Measurements from ENCODE around the gene CATSPER1. TPM values are rescaled to one million over a fixed set of nuclear protein-coding genes. Genes with fewer than 3 reads are reported as not detected.

CATSPER1 gene
- total and polyA plus RNA-seq, 2 experiments from 2014 or later = not detected

- H3K9me3 ChIP-seq (ENCODE audit: low read depth) = no peaks in the 10 kb centered on the region
- no peak overlapping the region for H3K4me3 ChIP-seq
- H3K4me1 ChIP-seq (ENCODE audit: low read depth) = no peaks in the 10 kb centered on the region
- H3K27me3 ChIP-seq = no peaks in the 10 kb centered on the region
- TF ChIP-seq CTCF (IDR thresholded peaks at IDR 0.05; ENCODE audit: low read depth, low read length) = no peak
- DNase-seq (ENCODE audit: low read depth in 1 of 2, low spot score in 1 of 2) = no peak
- H3K36me3 ChIP-seq = peaks cover 31% of the 10 kb centered on the region
- H3K27ac ChIP-seq = no peak overlapping the region
These were observed 57.4 kb downstream of the CATSPER1 start for GRCh38 chr11:65968600-65969482.

DNA sequence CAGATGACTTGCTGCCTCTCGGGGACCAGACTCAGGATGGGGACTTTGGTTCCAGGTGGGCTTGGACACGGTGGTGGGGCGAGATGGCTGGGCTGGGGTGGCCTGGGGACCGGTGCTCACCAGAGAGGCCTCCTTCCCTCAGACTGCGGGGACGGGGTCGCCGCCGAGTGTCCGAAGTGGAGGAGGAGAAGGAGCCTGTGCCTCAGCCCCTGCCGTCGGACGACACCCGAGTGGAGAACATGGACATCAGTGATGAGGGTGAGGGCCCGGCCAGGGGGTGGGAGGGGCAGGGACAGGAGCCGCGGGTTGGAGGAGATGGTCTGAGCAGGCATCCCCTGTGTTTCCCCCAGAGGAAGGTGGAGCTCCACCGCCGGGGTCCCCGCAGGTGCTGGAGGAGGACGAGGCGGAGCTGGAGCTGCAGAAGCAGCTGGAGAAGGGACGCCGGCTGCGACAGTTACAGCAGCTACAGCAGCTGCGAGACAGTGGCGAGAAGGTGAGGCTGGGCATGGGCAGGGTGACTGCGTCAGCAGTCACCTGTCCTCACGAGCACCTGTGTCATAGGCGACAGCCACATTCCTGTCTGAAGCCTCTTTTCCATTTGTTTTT lies 58.8 kb downstream of the CATSPER1 start:
- no peak for TF ChIP-seq CTCF (IDR thresholded peaks at IDR 0.05; ENCODE audit: low read depth, low read length)
- no peaks in the 10 kb centered on the region for H3K27me3 ChIP-seq
- no peak overlapping the region for H3K4me3 ChIP-seq
- H3K4me1 ChIP-seq (ENCODE audit: low read depth) = peaks cover 5% of the 10 kb centered on the region
- H3K36me3 ChIP-seq = peaks cover 31% of the 10 kb centered on the region
- no peak overlapping the region for H3K27ac ChIP-seq
- no peaks in the 10 kb centered on the region for H3K9me3 ChIP-seq (ENCODE audit: low read depth)
- no peak for DNase-seq (ENCODE audit: low read depth in 1 of 2, low spot score in 1 of 2)

Other genes with a start within 250 kb of the CATSPER1 start
- gene AP5B1, start 245.5 kb downstream of the CATSPER1 start, total RNA-seq = 18.1 and 24.3 TPM in 2 replicates
- gene AP5B1, start 245.5 kb downstream of the CATSPER1 start, polyA plus RNA-seq = 13.6 and 18.0 TPM in 2 replicates
- gene OVOL1, start 239.4 kb downstream of the CATSPER1 start, total RNA-seq = 0.15 and 0.60 TPM in 2 replicates
- 0.35 TPM in 1 of 2 replicates, not detected in the other for gene OVOL1, start 239.4 kb downstream of the CATSPER1 start, polyA plus RNA-seq
- 5.9 and 6.0 TPM in 2 replicates for gene SNX32, start 192.5 kb downstream of the CATSPER1 start, total RNA-seq
- gene SNX32, start 192.5 kb downstream of the CATSPER1 start, polyA plus RNA-seq = 13.2 and 21.4 TPM in 2 replicates
- gene CFL1, start 168.3 kb downstream of the CATSPER1 start, total RNA-seq = 974 and 1,709 TPM in 2 replicates
- 1,641 and 2,660 TPM in 2 replicates for gene CFL1, start 168.3 kb downstream of the CATSPER1 start, polyA plus RNA-seq
- gene MUS81, start 166.0 kb downstream of the CATSPER1 start, total RNA-seq = 74.3 and 88.9 TPM in 2 replicates
- gene MUS81, start 166.0 kb downstream of the CATSPER1 start, polyA plus RNA-seq = 80.3 and 82.7 TPM in 2 replicates
- 138 and 161 TPM in 2 replicates for gene EFEMP2, start 153.7 kb downstream of the CATSPER1 start, total RNA-seq
- 216 and 267 TPM in 2 replicates for gene EFEMP2, start 153.7 kb downstream of the CATSPER1 start, polyA plus RNA-seq
- not detected in 2 replicates for gene CTSW, start 146.6 kb downstream of the CATSPER1 start, total RNA-seq
- 0.60 TPM in 1 of 2 replicates, not detected in the other for gene CTSW, start 146.6 kb downstream of the CATSPER1 start, polyA plus RNA-seq
- 140 and 220 TPM in 2 replicates for gene FIBP, start 138.0 kb downstream of the CATSPER1 start, total RNA-seq
- 143 and 199 TPM in 2 replicates for gene FIBP, start 138.0 kb downstream of the CATSPER1 start, polyA plus RNA-seq
- 67.3 and 80.2 TPM in 2 replicates for gene CCDC85B, start 135.8 kb downstream of the CATSPER1 start, total RNA-seq
- 83.4 and 96.5 TPM in 2 replicates for gene CCDC85B, start 135.8 kb downstream of the CATSPER1 start, polyA plus RNA-seq
- gene FOSL1, start 126.1 kb downstream of the CATSPER1 start, total RNA-seq = 0.21 TPM in 1 of 2 replicates, not detected in the other
- gene FOSL1, start 126.1 kb downstream of the CATSPER1 start, polyA plus RNA-seq = 0.60 TPM in 1 of 2 replicates, not detected in the other
- 34.7 and 39.5 TPM in 2 replicates for gene C11orf68, start 107.4 kb downstream of the CATSPER1 start, total RNA-seq
- 73.1 and 86.5 TPM in 2 replicates for gene C11orf68, start 107.4 kb downstream of the CATSPER1 start, polyA plus RNA-seq
- gene DRAP1, start 107.1 kb downstream of the CATSPER1 start, total RNA-seq = 257 and 264 TPM in 2 replicates
- gene DRAP1, start 107.1 kb downstream of the CATSPER1 start, polyA plus RNA-seq = 230 and 288 TPM in 2 replicates
- 1.0 TPM in 1 of 2 replicates, not detected in the other for gene TSGA10IP, start 81.0 kb downstream of the CATSPER1 start, total RNA-seq
- 0.25 and 1.1 TPM in 2 replicates for gene TSGA10IP, start 81.0 kb downstream of the CATSPER1 start, polyA plus RNA-seq
- gene SART1, start 64.7 kb downstream of the CATSPER1 start, total RNA-seq = 55.7 and 74.7 TPM in 2 replicates
- 51.6 and 59.4 TPM in 2 replicates for gene SART1, start 64.7 kb downstream of the CATSPER1 start, polyA plus RNA-seq
- 28.6 and 36.8 TPM in 2 replicates for gene EIF1AD, start 24.3 kb downstream of the CATSPER1 start, total RNA-seq
- 24.6 and 30.8 TPM in 2 replicates for gene EIF1AD, start 24.3 kb downstream of the CATSPER1 start, polyA plus RNA-seq
- gene BANF1, start 24.0 kb downstream of the CATSPER1 start, total RNA-seq = 72.2 and 77.0 TPM in 2 replicates
- gene BANF1, start 24.0 kb downstream of the CATSPER1 start, polyA plus RNA-seq = 441 and 496 TPM in 2 replicates
- not detected in 2 replicates for gene CST6, start 14.5 kb downstream of the CATSPER1 start, total RNA-seq
- gene CST6, start 14.5 kb downstream of the CATSPER1 start, polyA plus RNA-seq = not detected in 2 replicates
- 25.5 and 38.6 TPM in 2 replicates for gene GAL3ST3, start 22.7 kb upstream of the CATSPER1 start, total RNA-seq
- gene GAL3ST3, start 22.7 kb upstream of the CATSPER1 start, polyA plus RNA-seq = 14.8 and 22.3 TPM in 2 replicates
- 196 and 210 TPM in 2 replicates for gene SF3B2, start 25.9 kb upstream of the CATSPER1 start, total RNA-seq
- gene SF3B2, start 25.9 kb upstream of the CATSPER1 start, polyA plus RNA-seq = 184 and 189 TPM in 2 replicates
- gene PACS1, start 43.8 kb upstream of the CATSPER1 start, total RNA-seq = 62.1 and 62.6 TPM in 2 replicates
- gene PACS1, start 43.8 kb upstream of the CATSPER1 start, polyA plus RNA-seq = 61.6 and 97.8 TPM in 2 replicates
- gene KLC2, start 231.2 kb upstream of the CATSPER1 start, total RNA-seq = 29.7 and 33.9 TPM in 2 replicates
- 41.6 and 46.4 TPM in 2 replicates for gene KLC2, start 231.2 kb upstream of the CATSPER1 start, polyA plus RNA-seq
- gene RAB1B, start 242.2 kb upstream of the CATSPER1 start, total RNA-seq = 103 and 135 TPM in 2 replicates
- 17.3 and 21.0 TPM in 2 replicates for gene RAB1B, start 242.2 kb upstream of the CATSPER1 start, polyA plus RNA-seq